ENCODE results near the gene FAF2. TPM values are rescaled to one million over a fixed set of nuclear protein-coding genes. Genes with fewer than 3 reads are reported as not detected.
A peak's percentile ranks its signal among the peaks of the same experiment; 100 is the strongest.

The FAF2 gene
- polyA plus RNA-seq, 2 of the 4 experiments (the other 2 are of a cell fraction): 42.4 to 90.3 TPM

DNA sequence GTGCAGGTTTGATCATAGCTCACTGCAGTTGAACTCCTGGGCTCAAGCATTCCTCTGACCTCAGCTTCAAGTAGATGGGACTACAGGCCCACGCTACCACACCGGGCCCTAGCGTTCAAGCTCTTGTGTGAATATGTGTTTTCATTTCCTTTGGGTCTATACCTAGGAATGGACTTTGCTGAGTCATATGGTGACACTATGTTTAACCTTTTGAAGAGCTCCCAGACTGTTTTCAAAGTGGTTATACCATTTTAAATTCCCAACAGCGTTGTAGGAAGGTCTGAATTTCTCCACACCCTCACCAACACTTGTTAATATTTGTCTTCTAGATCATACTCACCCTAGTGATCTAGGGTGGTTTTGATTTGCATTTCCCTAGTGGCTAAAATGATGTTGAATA lies 33.5 kb downstream of the FAF2 start:
- H3K4me1 ChIP-seq: peaks cover 12% of the 10 kb centered on the region
- DNase-seq (ENCODE audit: low read depth in 1 of 2, low spot score in 1 of 2) (peak in 1 of 2 experiments; percentile 79), FAIRE-seq (no peak), ATAC-seq (peak; percentile 64 to 85; a peak in 4 of 6 replicates)
- ChIA-PET POLR2A (interaction anchor here (1.0 kb wide), 1 partner anchor 34 kb away, joined by 4 read pairs; the partner anchor contains the start of gene FAF2), CTCF (interaction anchor here (1.0 to 2.1 kb wide), 6 partner anchors 9 to 97 kb away, joined by 3 to 9 read pairs (median 4); partner anchors contain the start of gene FAF2)
- WGBS (ENCODE audit: missing lambda C conversion rate): 60% methylated on average over 4 of the region's 4 CpGs
- H3K27ac ChIP-seq: peak overlapping the region; percentile 28 to 57; a peak in 5 of 6 replicates
- TF ChIP-seq EHMT2 (IDR thresholded peaks at IDR 0.05; ENCODE audit: low read depth) (no peak), ZSCAN20 (CRISPR knock-in tag; IDR thresholded peaks at IDR 0.05) (no peak), RNF2 (IDR thresholded peaks at IDR 0.05; ENCODE audit: borderline replicate concordance, low read depth) (no peak), POLR2A (IDR thresholded peaks at IDR 0.05; ENCODE audit: low read length) (no peak), FOXS1 (CRISPR knock-in tag; IDR thresholded peaks at IDR 0.05) (no peak), POLR2AphosphoS2 (conservative IDR thresholded peaks at IDR 0.05; ENCODE audit: low read length) (no peak), TFCP2L1 (CRISPR knock-in tag; IDR thresholded peaks at IDR 0.05) (no peak), ZFP36 (IDR thresholded peaks at IDR 0.05; ENCODE audit: borderline replicate concordance, partially characterized antibody) (no peak), ZC3H11A (IDR thresholded peaks at IDR 0.05) (no peak), MAFK (IDR thresholded peaks at IDR 0.05; ENCODE audit: partially characterized antibody) (peak; percentile 86), FOSB (CRISPR knock-in tag; IDR thresholded peaks at IDR 0.05) (no peak), NFE2L2 (conservative IDR thresholded peaks at IDR 0.05; ENCODE audit: low read length) (0 out of 2 replicates have a peak, but pooled peaks have one; percentile 49), CBX8 (IDR thresholded peaks at IDR 0.05) (no peak), FOSL2 (IDR thresholded peaks at IDR 0.05) (no peak), FOSL2 (CRISPR knock-in tag; IDR thresholded peaks at IDR 0.05) (peak; percentile 15; the same call in 1 of the 2 replicates), CEBPB (IDR thresholded peaks at IDR 0.05) (no peak), CHD2 (IDR thresholded peaks at IDR 0.05; ENCODE audit: low read length, partially characterized antibody) (no peak)
- TF ChIP-seq, protein P1, sequence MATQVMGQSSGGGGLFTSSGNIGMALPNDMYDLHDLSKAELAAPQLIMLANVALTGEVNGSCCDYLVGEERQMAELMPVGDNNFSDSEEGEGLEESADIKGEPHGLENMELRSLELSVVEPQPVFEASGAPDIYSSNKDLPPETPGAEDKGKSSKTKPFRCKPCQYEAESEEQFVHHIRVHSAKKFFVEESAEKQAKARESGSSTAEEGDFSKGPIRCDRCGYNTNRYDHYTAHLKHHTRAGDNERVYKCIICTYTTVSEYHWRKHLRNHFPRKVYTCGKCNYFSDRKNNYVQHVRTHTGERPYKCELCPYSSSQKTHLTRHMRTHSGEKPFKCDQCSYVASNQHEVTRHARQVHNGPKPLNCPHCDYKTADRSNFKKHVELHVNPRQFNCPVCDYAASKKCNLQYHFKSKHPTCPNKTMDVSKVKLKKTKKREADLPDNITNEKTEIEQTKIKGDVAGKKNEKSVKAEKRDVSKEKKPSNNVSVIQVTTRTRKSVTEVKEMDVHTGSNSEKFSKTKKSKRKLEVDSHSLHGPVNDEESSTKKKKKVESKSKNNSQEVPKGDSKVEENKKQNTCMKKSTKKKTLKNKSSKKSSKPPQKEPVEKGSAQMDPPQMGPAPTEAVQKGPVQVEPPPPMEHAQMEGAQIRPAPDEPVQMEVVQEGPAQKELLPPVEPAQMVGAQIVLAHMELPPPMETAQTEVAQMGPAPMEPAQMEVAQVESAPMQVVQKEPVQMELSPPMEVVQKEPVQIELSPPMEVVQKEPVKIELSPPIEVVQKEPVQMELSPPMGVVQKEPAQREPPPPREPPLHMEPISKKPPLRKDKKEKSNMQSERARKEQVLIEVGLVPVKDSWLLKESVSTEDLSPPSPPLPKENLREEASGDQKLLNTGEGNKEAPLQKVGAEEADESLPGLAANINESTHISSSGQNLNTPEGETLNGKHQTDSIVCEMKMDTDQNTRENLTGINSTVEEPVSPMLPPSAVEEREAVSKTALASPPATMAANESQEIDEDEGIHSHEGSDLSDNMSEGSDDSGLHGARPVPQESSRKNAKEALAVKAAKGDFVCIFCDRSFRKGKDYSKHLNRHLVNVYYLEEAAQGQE (IDR thresholded peaks at IDR 0.05): no peak
- TF ChIP-seq, protein P2, sequence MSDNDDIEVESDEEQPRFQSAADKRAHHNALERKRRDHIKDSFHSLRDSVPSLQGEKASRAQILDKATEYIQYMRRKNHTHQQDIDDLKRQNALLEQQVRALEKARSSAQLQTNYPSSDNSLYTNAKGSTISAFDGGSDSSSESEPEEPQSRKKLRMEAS (IDR thresholded peaks at IDR 0.05): peak; percentile 23; the same call in 1 of the 2 replicates
- TF ChIP-seq, protein P3, sequence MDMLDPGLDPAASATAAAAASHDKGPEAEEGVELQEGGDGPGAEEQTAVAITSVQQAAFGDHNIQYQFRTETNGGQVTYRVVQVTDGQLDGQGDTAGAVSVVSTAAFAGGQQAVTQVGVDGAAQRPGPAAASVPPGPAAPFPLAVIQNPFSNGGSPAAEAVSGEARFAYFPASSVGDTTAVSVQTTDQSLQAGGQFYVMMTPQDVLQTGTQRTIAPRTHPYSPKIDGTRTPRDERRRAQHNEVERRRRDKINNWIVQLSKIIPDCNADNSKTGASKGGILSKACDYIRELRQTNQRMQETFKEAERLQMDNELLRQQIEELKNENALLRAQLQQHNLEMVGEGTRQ (IDR thresholded peaks at IDR 0.05): no peak
- TF ChIP-seq, protein P4, sequence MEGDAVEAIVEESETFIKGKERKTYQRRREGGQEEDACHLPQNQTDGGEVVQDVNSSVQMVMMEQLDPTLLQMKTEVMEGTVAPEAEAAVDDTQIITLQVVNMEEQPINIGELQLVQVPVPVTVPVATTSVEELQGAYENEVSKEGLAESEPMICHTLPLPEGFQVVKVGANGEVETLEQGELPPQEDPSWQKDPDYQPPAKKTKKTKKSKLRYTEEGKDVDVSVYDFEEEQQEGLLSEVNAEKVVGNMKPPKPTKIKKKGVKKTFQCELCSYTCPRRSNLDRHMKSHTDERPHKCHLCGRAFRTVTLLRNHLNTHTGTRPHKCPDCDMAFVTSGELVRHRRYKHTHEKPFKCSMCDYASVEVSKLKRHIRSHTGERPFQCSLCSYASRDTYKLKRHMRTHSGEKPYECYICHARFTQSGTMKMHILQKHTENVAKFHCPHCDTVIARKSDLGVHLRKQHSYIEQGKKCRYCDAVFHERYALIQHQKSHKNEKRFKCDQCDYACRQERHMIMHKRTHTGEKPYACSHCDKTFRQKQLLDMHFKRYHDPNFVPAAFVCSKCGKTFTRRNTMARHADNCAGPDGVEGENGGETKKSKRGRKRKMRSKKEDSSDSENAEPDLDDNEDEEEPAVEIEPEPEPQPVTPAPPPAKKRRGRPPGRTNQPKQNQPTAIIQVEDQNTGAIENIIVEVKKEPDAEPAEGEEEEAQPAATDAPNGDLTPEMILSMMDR (IDR thresholded peaks at IDR 0.05): no peak
- no peaks in the 10 kb centered on the region for H3K9me3 ChIP-seq
- H3K4me3 ChIP-seq: no peak overlapping the region
- H3K4me2 ChIP-seq: peak overlapping the region; percentile 22; the same call in 2 of the 3 replicates

DNA sequence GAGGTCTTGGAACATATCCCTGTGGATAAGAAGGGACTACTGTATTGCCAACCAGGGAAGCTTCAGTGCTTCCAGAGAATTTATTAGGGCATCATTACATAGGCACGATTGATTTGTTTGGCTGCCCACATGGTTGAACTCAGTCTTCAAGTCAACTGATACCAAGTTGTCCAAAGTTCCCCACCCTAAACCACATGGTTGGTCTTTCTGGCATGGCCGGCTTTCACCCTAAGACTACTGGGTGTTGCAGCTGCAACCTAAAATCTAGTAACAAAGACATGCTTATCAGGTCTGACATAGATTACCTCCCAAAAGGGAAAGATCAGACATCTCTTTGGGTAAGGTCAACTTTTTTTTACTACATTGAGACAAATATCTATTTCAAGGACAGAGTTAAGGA lies 37.0 kb downstream of the FAF2 start:
- POLR2A ChIA-PET: no interaction called here
- H3K4me3 ChIP-seq: no peak overlapping the region
- no peaks in the 10 kb centered on the region for H3K9me3 ChIP-seq
- no peak overlapping the region for H3K4me2 ChIP-seq
- peaks cover 28% of the 10 kb centered on the region for H3K4me1 ChIP-seq
- H3K27ac ChIP-seq: no peak overlapping the region
- DNase-seq (ENCODE audit: low read depth in 1 of 2, low spot score in 1 of 2) (no peak), ATAC-seq (no peak), FAIRE-seq (no peak)
- CTCF ChIA-PET: interaction anchor here (0.6 to 2.4 kb wide), 6 partner anchors 13 to 69 kb away, joined by 3 to 8 read pairs (median 4); partner anchors contain the start of genes CLTB and FAF2
- WGBS (ENCODE audit: missing lambda C conversion rate): 80% methylated on average over 2 of the region's 2 CpGs
- TF ChIP-seq HOXB5 (CRISPR knock-in tag; IDR thresholded peaks at IDR 0.05) (no peak), HEYL (CRISPR knock-in tag; IDR thresholded peaks at IDR 0.05) (no peak), HDAC2 (IDR thresholded peaks at IDR 0.05) (no peak), RAD21 (conservative IDR thresholded peaks at IDR 0.05 in 1 of 2, IDR thresholded peaks at IDR 0.05 in 1 of 2) (no peak), HOXA7 (CRISPR knock-in tag; IDR thresholded peaks at IDR 0.05) (no peak), CBX8 (IDR thresholded peaks at IDR 0.05) (no peak), NPAS2 (CRISPR knock-in tag; IDR thresholded peaks at IDR 0.05; ENCODE audit: borderline replicate concordance) (no peak), MAZ (IDR thresholded peaks at IDR 0.05; ENCODE audit: borderline replicate concordance, low read depth, low read length) (no peak), EHF (CRISPR knock-in tag; IDR thresholded peaks at IDR 0.05) (no peak), NFE2L2 (conservative IDR thresholded peaks at IDR 0.05; ENCODE audit: low read length) (no peak), RNF2 (IDR thresholded peaks at IDR 0.05; ENCODE audit: borderline replicate concordance, low read depth) (no peak), MAFK (IDR thresholded peaks at IDR 0.05; ENCODE audit: partially characterized antibody) (no peak)
- TF ChIP-seq, protein P5, sequence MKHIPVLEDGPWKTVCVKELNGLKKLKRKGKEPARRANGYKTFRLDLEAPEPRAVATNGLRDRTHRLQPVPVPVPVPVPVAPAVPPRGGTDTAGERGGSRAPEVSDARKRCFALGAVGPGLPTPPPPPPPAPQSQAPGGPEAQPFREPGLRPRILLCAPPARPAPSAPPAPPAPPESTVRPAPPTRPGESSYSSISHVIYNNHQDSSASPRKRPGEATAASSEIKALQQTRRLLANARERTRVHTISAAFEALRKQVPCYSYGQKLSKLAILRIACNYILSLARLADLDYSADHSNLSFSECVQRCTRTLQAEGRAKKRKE (CRISPR knock-in tag; IDR thresholded peaks at IDR 0.05; ENCODE audit: low read depth): no peak
- TF ChIP-seq, protein P6, sequence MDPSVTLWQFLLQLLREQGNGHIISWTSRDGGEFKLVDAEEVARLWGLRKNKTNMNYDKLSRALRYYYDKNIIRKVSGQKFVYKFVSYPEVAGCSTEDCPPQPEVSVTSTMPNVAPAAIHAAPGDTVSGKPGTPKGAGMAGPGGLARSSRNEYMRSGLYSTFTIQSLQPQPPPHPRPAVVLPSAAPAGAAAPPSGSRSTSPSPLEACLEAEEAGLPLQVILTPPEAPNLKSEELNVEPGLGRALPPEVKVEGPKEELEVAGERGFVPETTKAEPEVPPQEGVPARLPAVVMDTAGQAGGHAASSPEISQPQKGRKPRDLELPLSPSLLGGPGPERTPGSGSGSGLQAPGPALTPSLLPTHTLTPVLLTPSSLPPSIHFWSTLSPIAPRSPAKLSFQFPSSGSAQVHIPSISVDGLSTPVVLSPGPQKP (IDR thresholded peaks at IDR 0.05; ENCODE audit: low read depth, low read length): no peak
